SU-DHL-6 (cell line): Measurements from ENCODE around the gene E2F1.

ENCODE experiments used
- CTCF ChIP-seq: fragments of 200-600 bp; sonication (generic); IDR thresholded peaks from one replicate; pipeline ENCODE4 v1.5.1; 2017; ENCODE audit warnings: antibody characterized with exemption, mild to moderate bottlenecking, low read length, moderate library complexity; ENCODE audit not compliant: insufficient read depth, poor library complexity, severe bottlenecking
- EZH2phosphoT487 ChIP-seq: fragments of 200-600 bp; sonication (generic), shearing (Covaris generic); conservative IDR thresholded peaks from 2 replicates; pipeline ENCODE4 v1.6.1; 2018; ENCODE audit warnings: mild to moderate bottlenecking, antibody characterized with exemption, low read length, moderate library complexity, mixed read lengths

GRCh38 chr20:33727115-33727479 is 40.9 kb upstream of the E2F1 start:
- no peak for TF ChIP-seq CTCF
- no peak for TF ChIP-seq EZH2phosphoT487
